Measurements from ENCODE around the gene EVX2.

DNA sequence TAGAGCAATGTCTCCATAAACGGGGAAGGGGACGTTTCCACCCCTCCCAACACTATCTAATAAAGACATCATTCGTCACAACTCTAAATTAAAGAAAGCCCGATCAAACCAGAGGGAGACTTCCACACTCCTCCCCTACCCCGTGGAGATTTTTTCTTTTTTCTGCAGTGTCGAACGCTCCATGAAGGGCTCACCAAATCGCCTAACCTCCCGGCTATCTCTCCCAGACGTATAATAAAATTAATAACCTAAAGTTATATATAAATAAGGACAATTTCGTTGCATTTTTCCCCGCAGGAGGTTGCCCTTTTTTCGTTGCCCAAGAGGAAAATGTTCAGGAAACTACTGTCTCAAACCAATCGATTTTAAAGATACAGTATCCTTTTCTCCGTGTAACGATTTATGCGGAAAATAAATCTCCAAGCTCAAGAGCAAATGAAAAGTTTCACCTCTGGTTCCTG, 2.4 kb downstream of the EVX2 start:
- TF ChIP-seq, protein P1, sequence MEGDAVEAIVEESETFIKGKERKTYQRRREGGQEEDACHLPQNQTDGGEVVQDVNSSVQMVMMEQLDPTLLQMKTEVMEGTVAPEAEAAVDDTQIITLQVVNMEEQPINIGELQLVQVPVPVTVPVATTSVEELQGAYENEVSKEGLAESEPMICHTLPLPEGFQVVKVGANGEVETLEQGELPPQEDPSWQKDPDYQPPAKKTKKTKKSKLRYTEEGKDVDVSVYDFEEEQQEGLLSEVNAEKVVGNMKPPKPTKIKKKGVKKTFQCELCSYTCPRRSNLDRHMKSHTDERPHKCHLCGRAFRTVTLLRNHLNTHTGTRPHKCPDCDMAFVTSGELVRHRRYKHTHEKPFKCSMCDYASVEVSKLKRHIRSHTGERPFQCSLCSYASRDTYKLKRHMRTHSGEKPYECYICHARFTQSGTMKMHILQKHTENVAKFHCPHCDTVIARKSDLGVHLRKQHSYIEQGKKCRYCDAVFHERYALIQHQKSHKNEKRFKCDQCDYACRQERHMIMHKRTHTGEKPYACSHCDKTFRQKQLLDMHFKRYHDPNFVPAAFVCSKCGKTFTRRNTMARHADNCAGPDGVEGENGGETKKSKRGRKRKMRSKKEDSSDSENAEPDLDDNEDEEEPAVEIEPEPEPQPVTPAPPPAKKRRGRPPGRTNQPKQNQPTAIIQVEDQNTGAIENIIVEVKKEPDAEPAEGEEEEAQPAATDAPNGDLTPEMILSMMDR (IDR thresholded peaks at IDR 0.05; ENCODE audit: low read depth, low read length, poor library complexity, severe bottlenecking), result no peak
- no peak for TF ChIP-seq EZH2phosphoT487 (IDR thresholded peaks at IDR 0.05; ENCODE audit: borderline replicate concordance, low read length)
